Fibroblast of skin of back (primary cell): Measurements from ENCODE around the gene ATP5PD.
"Not testable (repeated sequence)": the region's sequence is repeated elsewhere in the genome, so short reads cannot be mapped to it uniquely, and the experiment has no call there.

ENCODE experiments used
- DNase-seq: peaks from one replicate; pipeline ENCODE4 v3.0.0-alpha.2; 2013

The ATP5PD gene

DNA sequence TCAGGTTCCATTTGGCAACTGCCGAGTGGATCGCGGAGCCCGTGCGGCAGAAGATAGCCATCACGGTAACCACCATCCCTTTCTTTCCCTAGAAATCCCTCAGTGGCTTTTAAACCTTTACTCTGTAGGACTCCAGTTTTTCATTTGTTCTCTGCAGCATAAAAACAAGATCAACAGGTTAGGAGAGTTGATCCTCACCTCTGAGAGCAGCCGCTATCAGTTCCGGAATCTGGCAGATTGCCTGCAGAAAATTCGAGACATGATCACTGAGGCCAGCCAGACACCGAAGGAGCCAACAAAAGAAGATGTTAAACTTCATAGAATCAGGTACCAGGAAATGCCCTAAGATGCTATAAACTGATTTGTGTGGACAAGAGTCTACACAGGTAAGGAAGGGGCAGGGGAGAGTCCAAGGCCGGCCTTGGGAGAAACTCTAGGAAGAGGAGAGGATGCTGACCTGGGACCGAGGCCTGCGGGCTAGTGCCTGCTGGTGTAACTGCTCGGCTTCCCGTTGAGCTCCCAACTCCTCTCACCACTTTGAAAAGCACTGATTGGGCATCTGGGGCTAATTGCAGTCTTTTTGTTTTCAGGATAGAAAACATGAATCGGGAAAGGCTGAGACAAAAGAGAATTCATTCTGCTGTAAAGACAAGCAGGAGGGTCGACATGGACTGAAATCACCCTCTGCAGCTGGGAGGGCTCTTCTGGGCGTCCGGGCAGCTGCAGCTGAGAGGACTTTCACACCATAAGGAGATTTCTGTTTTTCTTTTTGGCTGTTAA lies 26.2 kb downstream of the ATP5PD start:
- no peak for DNase-seq

DNA sequence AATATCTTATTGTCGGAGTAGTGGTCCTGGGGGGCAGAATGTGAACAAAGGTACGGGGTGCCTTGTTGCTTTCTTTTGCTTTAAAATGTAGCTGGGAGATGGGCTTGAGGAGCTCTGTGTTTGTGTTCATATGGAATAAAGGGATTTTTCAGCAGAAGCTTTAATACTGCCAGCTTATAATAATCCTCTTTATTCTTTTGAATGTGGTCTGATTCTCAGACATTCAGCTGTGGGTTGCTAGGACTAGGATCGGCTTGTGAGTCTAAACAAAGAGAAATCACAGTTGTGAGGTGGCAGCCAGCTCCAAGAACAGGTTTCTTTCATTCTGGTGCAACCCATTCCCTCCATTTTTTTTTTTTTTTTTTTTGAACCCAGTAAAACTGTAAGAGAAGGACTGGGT lies 27.1 kb downstream of the ATP5PD start:
- no peak for DNase-seq

DNA sequence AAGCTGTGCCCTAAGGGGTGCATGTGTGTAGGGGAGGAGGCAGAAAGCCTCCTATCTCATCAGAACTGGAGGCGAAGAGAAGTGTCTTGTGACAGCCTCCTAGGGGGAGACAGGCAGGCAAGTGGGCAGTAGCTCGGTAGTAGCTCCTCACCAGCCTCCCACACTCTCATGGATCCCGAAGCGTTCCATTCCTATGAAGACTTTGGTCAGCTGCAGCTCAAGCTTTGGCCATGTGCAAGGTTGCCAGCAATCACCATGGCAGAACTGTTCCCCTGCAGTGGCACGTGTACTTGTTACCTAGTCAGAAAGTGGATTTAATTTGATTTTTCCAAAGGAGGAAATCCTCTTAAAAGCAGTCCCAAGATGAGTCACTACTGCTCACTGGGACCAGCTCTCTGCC lies 27.6 kb downstream of the ATP5PD start:
- DNase-seq: no peak

DNA sequence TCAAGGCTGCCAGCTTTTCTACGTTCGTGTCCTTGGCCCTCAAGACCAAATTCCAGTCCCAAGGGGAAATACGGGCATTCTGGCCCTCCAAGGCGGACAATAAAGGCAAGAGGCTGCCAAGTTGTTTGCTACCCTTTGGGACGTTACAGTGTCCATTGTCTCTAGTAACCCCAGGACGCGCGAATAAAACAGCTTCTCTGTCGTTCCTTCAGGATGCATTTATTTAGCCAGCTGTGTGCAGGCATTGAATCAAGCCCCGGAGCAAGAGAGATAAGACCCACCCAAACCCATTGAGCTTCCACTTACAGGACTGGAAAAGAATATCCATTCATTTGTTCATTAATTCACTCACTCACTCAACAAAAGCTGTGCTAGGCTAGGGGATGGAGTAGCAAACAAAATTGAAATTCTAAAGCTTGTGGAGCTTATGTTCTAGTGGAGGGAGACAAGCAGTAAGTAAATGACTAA lies 33.6 kb downstream of the ATP5PD start:
- DNase-seq: no peak

DNA sequence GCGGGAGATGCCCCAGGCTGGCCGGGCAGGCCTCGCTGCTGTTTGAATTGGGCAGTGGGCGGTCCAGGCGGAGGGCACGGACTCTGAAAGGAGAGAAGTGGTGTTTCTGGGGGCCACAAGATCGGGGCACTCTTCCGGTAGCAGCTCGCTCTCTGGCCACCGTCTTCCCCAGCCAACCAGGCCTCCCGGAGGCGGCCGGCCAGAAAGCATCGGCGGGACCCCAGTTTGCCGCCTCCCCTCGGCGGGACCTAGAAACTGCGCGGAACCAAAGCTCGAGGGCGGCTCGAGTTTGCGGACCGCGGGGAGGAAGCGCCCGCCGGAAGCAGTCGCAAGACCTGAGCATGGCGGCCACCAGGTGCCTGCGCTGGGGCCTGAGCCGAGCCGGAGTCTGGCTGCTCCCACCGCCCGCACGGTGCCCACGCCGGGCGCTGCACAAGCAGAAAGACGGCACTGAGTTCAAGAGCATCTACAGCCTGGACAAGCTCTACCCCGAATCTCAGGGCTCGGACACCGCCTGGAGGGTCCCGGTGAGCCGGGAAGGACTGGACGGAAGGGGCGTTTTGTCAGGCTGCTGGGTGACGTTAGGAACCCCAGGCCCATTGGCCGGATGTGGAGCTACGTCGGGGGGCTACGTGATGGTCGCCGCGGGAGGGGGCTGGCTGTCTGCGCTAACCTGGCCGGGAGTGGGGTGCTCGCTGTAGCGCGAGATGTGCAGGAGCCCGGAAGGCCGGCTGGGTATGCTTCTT lies 34.2 kb downstream of the ATP5PD start, which contains the start of gene MRPL58:
Gene MRPL58 (plus strand): TSS at position 325 of the 746 bp plus-strand sequence. CDS start 17 bp downstream, at position 342.
- DNase-seq: peak; percentile 87

DNA sequence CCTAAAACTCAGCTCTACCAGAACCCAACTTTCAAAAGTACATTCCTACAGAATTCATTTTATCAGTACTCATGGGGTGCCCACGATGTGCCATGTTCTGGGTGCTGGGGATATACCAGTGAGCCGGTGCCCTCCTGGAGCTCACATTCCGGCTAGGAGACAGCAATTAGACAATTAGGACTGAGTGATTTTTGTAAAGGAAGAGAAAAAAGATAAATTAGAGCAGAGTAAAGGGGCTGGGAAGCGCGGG lies 34.7 kb downstream of the ATP5PD start:
- no peak for DNase-seq

DNA sequence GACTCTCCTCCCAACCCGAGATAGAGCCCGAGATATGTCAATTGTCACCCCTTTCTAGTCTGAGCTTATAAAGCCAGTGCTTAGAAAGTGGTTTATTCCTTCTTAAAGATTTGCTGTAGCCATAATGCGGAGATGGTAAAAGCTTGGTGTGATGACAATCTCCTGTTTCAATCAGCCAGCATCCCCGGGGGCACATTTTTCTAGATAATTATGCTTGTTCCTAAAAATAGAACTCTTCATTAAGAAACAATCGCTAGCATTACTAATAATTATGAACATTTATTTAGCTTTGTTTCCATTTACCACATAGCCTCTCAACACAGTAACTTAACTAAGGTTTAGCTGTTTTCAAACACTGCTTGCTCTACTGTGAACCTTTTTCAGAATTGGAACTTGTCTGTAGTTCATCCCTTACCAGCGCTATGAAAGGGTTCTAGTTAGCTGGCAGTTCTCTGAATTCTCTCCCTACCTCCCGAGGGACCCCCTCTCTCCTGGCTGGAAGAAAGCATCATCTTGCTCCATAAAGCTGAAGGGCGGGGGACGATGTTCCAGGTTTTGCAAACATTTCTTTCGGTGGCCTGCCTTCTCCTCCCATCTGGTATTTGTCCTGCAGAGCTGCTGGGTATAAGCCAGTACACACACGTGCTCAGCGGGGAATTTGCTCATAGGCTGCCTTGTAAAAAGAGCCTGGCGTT lies 35.2 kb downstream of the ATP5PD start:
- DNase-seq: peak; percentile 69

DNA sequence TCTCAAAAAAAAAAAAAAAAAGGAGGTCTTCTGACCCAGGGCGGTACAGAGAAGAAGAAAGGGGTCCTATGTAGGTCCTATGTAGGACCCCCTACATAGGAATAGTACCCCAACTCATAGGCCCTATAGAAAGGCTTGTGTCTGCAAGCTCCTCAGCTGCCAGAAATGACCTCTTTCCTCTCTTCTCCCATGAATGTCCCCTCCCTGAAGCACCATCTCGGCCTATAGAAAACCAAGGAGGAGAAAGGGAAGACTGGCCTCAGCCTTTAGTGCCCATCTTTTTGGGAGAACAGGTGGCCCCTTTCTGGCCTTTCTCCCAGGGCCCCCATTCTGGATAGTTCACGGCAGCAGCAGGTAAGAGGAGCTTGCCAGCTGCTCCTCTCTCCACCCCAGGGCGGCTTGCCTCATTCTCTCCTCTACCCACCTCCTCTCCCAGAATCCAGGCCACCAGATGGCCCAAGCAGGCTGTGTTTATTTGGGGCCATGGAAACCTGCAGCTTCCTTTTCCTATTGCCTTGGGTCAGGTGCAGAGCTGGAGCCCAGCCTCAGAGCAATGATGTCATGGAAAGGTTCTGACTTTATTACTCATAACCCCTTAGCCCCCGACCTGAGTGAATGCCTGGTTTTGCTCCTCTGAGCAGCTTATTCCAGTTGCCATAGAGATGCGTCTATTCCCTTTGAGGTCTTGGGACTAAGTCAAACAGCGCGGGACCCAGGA lies 35.9 kb downstream of the ATP5PD start:
- DNase-seq: peak; percentile 13

DNA sequence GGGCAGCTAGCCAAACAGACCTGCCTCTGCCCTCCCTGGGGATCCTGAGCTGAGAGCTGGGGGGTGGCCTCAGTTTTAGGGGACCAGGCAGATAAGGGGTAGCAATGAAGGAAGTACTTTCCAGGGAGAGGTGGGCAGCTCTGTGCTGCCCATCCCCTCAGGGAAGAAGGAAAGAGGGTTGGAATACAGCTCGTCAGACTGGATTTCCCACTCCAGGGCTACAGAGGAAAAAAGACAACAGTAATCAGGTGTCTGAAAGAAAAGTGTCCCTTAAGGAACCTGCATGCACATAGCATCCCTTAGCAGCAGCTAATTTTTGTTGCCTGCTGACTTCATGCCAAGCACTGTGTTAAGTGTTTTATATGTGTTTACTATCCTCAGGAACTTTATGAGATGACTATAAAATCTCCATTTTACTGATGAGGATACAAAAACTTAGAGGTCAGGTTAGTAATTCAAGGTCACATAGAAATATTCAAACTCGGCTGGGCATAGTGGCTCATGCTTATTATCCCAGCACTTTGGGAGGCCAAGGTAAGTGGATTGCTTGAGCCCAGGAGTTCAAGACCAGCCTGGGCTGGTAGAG lies 37.5 kb downstream of the ATP5PD start:
- DNase-seq: no peak

DNA sequence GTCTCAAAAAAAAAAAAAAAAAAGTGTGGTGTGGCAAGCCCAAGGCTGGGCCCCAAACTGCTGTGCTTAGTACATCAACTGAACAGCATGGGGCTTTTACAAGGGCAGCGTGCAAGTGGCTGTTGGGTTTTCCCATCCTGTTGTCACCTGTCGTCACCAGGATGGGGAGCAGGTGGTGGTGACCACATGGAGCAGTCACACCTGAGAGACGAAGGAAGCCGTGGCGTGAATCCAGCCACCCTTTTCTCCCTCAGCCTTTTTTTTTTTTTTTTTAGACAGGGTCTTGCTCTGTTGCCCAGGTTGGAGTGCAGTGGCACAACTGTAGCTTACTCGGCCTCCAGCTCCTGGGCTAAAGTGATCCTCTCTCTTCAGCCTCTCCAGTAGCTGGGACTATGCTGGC lies 38.4 kb downstream of the ATP5PD start:
- DNase-seq: no peak

DNA sequence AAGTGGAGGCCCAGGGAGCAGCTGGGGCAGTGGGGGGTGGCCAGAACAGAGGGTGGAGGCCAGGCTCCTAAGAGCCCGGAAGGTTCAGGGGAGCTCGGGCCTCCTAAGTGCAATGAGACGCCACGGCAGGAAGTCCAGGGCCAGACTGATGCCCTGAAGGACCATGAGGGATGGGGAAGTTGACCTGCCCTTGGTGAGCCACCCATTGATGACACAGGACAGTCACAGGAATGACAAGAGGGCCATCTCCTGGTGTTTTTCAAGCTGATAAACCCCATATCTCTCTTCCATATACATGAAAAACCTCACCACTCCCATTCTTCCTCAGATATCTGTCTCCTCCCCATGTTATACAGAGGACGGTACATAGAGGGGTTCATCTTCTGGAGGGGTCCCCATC lies 40.1 kb downstream of the ATP5PD start:
- no peak for DNase-seq

DNA sequence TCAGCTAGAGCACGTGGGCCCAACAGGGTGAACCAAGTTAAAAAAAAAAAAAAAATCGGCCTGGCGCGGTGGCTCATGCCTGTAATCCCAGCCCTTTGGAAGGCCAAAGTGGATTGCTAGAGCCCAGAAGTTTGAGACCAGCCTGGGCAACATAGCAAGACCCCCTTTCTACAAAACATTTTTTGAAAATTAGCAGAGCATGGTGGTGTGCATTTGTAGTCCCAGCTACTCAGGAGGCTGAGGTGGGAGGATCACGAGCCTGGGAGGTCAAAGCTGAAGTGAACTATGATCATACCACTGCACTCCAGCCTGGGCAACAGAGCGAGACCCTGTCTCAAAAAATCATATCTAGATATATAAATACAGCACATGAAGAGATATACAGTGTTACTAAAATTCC lies 40.7 kb downstream of the ATP5PD start:
- not testable (repeated sequence) for DNase-seq

DNA sequence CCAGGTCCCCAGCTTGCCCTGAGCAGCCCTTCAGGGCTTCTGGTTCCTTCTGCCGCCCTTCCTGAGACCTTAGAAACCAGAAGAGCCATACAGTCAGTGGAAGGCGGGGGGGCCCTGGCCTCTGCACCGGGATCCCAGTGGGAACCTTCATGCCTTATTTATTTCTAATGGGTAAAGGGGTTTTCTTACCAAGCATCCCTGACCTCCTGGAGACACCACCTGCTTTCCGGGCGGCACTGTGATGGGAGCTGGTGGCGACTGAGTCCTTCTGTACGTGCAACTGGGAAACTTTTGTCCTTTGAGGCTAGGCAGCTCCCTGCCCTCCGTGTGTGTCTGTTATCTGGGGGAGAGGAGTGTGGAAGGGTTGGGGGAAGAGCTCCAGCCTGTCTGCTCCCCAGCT lies 41.5 kb downstream of the ATP5PD start:
- DNase-seq: no peak

DNA sequence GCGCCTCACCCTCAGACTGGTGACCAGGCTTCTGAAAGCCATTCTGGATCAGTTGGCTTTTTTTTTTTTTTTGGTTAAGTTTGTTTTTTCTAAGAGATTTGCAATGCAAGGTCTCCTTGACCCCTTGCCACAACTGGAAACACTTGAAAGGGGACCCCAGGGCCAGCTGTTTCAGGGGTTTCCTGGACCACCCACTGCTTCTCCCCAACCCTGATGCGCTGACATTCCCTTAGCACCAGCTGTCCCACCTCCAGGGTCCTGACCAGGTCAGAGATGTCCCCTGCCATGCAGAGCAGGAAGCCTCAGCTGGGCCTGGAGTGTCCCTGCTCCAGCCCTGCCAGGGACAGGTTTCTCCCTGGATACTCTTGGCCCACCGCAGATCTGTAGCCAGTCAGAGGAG lies 42.4 kb downstream of the ATP5PD start:
- no peak for DNase-seq

DNA sequence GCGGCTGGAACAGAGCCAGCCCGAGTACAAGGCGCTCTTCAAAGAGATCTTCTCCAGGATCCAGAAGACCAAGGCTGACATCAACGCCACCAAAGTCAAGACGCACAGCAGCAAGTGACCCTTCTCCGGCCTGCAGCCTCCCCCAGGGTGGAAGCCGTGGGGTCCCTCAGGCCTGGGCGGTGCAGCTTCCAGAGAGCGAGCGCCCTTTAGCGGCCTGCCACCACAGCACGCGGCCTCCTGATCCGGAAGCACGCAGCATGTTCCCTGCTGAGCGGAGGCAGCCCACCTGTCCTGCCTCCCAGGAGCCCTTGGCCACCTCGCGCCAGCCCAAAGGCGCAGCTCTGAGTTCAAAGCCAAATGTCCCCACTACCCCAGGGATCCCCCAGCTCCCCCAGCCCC lies 42.8 kb downstream of the ATP5PD start:
- no peak for DNase-seq

DNA sequence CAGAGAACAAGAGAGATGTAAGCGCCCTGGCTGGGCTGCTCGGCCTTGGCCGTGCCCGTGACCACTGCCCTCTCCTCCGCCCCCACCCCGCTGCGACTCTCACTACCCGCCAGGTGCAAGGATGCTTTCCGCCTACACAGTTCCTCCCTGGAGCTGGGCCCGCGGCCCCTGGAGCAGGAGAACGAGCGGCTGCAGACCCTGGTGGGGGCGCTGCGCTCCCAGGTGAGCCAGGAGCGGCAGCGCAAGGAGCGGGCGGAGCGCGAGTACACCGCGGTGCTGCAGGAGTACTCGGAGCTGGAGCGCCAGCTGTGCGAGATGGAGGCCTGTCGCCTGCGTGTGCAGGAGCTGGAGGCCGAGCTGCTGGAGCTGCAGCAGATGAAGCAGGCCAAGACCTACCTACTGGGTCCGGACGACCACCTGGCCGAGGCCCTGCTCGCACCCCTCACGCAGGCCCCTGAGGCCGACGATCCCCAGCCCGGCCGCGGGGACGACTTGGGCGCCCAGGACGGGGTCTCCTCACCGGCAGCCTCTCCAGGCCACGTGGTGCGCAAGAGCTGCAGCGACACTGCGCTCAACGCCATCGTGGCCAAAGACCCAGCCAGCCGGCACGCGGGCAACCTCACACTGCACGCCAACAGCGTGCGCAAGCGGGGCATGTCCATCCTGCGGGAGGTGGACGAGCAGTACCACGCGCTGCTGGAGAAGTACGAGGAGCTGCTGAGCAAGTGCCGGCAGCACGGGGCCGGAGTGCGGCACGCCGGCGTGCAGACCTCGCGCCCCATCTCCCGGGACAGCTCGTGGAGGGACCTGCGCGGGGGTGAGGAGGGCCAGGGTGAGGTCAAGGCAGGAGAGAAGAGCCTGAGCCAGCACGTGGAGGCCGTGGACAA lies 43.5 kb downstream of the ATP5PD start:
- no peak for DNase-seq

DNA sequence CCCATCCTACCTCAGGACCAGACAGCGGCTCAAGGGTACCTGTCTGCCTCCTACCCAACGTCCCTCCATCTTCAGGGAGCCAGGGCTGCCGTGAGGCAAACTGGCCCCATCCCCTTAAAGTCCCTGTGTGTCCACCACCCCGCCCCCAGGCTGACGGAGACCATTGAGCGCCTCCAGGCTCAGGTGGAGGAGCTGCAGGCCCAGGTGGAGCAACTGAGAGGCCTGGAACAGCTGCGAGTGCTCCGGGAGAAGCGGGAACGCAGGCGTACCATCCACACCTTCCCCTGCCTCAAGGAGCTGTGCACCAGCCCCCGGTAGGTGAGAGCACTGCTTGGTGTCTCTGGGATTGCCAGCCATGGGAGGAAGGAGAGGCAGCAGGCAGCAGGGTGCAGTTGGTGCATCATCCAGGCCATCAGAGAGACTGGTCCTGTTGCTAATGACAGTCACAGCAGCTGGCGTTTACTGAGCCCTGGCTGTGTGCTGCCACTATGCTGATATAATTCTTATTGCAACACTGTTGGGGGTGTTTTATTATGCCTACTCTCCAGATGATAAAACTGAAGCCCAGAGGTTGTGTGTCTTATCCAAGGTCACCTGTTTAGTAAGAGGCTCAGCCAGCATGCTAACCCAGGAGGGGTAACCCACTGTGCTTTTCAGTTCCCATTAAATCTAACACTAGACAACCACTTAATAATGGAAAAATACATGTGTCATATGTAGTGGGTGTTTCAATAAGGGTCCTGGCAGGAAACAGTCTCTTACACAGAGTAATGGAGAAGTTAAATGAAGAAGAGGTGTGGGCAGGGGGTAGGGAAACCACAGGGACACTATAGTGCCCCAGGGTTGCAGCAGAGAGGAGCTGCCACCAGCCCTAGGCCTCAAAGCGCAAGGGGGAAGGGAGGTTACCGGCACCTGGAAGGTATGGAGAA lies 44.6 kb downstream of the ATP5PD start:
- DNase-seq: no peak

DNA sequence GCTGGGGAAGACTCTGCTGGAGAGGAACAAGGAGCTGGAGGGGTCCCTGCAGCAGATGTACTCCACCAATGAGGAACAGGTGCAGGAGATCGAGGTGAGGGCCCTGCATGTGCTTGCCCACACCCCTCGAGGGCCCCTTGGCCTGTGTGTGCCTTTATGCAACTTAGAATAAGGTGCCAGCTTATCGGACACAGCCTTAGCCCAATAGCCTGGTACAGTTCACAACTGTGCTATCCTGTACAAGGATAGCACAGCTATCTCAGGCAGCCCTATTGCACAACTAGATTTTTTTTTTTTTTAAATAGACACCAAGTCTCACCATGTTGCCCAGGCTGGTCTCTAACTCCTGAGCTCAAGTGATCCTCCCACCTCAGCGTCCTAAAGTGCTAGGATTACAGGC lies 47.2 kb downstream of the ATP5PD start:
- DNase-seq: no peak

DNA sequence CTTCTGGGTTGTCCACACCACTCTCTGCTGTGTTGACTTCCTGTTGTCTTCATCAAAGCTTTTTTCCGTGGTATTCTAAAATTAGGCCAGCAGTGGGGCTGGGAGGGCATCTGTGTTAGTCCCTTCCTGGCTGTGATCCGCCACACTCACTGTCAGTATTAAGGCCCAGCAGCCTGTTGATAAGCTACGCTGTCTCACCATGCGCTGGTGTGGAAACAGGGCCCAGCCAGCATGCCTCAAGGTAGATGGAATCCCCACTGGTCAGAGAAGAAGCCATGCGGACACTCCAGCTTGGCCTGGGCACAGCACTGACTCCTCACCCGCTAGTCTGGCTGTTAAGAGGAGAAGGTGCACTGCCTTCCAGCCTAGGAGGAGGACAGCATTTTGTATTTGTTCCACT lies 48.0 kb downstream of the ATP5PD start:
- DNase-seq: no peak

DNA sequence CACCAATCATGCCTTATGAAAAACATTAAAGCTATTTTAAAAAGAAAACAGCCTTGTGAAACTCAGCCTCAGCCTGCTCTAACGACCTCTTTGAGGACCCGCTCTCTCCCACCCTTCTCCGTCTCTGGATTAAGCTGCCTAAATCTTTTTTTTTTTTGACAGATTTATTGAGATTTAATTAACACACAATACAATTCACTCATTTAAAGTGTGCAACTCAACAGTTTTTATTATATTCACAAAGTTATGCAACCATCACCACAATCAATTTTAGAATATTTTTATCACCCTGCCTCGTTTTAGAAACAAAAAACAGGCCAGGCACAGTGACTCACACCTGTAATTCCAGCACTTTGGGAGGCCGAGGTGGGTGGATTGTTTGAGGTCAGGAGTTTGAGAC lies 50.9 kb downstream of the ATP5PD start:
- no peak for DNase-seq
